B cell (primary cell): ENCODE measurements around the gene SDC1.

Experiments
- EZH2 ChIP-seq: IDR thresholded peaks from 2 replicates; pipeline ENCODE4 v1.6.1; 2012; ENCODE audit warnings: borderline replicate concordance, low read depth, mild to moderate bottlenecking, moderate library complexity, low read length; ENCODE audit not compliant: insufficient read depth, poor library complexity, severe bottlenecking
- TF ChIP-seq, protein P1 (sequence below): fragments of 200-600 bp; IDR thresholded peaks from one replicate; pipeline ENCODE4 v1.8.0; 2022; ENCODE audit warnings: antibody characterized with exemption, mild to moderate bottlenecking

DNA sequence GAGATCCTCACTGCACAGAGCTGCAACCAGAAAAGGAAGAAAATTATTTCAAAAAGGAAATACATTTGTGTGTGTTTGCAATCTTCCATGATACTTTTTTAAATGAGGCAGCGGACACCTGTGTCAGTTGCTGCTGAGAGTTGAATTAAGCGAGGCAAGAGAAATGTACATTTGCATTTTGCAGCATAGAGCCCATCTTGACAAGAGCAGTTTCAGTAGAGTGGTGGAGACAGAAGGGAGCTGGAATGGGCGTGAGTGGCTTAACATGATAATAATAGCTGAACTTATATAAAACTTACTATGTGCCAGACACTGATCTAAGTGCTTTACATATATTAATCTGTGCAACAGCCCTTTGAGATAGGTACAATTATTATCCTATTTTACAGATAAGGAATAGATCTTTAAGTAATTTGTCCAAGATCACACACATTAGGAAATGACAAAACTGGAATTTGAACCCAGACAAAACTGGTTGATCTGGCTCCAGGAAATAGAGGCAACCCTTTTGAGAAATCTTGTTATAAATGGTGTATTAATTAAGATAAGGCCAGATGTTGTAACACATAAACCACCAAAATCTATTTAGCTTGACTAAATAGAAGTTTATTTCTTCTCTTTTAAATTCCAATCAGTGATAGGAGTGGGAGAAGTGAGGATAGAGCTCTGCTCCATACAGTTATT, 68.7 kb downstream of the SDC1 start:
- TF ChIP-seq, protein P1, sequence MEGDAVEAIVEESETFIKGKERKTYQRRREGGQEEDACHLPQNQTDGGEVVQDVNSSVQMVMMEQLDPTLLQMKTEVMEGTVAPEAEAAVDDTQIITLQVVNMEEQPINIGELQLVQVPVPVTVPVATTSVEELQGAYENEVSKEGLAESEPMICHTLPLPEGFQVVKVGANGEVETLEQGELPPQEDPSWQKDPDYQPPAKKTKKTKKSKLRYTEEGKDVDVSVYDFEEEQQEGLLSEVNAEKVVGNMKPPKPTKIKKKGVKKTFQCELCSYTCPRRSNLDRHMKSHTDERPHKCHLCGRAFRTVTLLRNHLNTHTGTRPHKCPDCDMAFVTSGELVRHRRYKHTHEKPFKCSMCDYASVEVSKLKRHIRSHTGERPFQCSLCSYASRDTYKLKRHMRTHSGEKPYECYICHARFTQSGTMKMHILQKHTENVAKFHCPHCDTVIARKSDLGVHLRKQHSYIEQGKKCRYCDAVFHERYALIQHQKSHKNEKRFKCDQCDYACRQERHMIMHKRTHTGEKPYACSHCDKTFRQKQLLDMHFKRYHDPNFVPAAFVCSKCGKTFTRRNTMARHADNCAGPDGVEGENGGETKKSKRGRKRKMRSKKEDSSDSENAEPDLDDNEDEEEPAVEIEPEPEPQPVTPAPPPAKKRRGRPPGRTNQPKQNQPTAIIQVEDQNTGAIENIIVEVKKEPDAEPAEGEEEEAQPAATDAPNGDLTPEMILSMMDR = no peak
- TF ChIP-seq EZH2 = no peak
